ENCODE results near the gene CEP164.

DNA sequence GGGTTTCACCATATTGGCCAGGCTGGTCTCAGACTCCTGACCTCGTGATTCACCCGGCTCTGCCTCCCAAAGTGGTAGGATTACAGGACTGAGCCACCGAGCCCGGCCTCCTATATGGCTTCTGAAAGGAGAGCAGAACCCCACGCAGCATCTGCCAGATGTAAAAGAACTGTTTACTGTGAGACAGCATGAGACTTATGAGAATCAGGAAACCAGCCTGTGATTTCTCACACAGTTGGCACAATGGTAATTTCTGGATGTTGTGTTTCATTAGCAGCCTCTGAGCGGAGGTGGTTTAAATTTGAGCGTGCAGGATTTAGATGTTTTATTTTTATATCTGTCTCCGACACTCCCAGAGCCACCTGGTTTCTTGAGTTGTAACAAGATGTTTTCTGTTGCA, 33.8 kb downstream of the CEP164 start:
- TF ChIP-seq EZH2 (IDR thresholded peaks at IDR 0.05; ENCODE audit: insufficient read depth, low read length), result no peak
- TF ChIP-seq, protein P1, sequence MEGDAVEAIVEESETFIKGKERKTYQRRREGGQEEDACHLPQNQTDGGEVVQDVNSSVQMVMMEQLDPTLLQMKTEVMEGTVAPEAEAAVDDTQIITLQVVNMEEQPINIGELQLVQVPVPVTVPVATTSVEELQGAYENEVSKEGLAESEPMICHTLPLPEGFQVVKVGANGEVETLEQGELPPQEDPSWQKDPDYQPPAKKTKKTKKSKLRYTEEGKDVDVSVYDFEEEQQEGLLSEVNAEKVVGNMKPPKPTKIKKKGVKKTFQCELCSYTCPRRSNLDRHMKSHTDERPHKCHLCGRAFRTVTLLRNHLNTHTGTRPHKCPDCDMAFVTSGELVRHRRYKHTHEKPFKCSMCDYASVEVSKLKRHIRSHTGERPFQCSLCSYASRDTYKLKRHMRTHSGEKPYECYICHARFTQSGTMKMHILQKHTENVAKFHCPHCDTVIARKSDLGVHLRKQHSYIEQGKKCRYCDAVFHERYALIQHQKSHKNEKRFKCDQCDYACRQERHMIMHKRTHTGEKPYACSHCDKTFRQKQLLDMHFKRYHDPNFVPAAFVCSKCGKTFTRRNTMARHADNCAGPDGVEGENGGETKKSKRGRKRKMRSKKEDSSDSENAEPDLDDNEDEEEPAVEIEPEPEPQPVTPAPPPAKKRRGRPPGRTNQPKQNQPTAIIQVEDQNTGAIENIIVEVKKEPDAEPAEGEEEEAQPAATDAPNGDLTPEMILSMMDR (IDR thresholded peaks at IDR 0.05; ENCODE audit: insufficient read depth, low read depth, low read length), result no peak

Data from astrocyte (in vitro differentiated cells and primary cell).